Karpas-422 (cell line): Measurements from ENCODE around the gene PXDN. TPM values are rescaled to one million over a fixed set of nuclear protein-coding genes. Genes with fewer than 3 reads are reported as not detected.

ENCODE experiments used
- DNase-seq: peaks from one replicate; pipeline ENCODE4 v3.0.0-alpha.2; 2015
- H2AFZ ChIP-seq: fragments of 200-600 bp; sonication (generic); 2 replicates; pipeline ENCODE4 v1.6.1; 2014; ENCODE audit warnings: antibody characterized with exemption, low read length, mixed read lengths
- H3K27ac ChIP-seq: fragments of 200-600 bp; sonication (generic); 2 replicates; pipeline ENCODE4 v1.5.1; 2014; ENCODE audit warnings: mild to moderate bottlenecking, low read length, moderate library complexity
- H3K27me3 ChIP-seq: fragments of 200-600 bp; sonication (generic); 2 replicates; pipeline ENCODE4 v1.6.1; 2014; ENCODE audit warnings: low read length, mixed read lengths
- H3K36me3 ChIP-seq: fragments of 200-600 bp; sonication (generic); 2 replicates; pipeline ENCODE4 v1.6.1; 2014; ENCODE audit warnings: low read length, mixed read lengths; ENCODE audit not compliant: insufficient read depth
- H3K4me1 ChIP-seq: fragments of 200-600 bp; sonication (generic); 2 replicates; pipeline ENCODE4 v1.6.1; 2014; ENCODE audit warnings: mild to moderate bottlenecking, low read length, mixed read lengths
- H3K4me2 ChIP-seq: fragments of 200-600 bp; sonication (generic); 2 replicates; pipeline ENCODE4 v1.6.1; 2014; ENCODE audit warnings: low read length, low read depth, mild to moderate bottlenecking; ENCODE audit not compliant: poor library complexity, severe bottlenecking
- H3K4me3 ChIP-seq: fragments of 200-600 bp; sonication (generic); 2 replicates; pipeline ENCODE4 v1.5.1; 2014; ENCODE audit warnings: mild to moderate bottlenecking, antibody characterized with exemption, low read length, mixed read lengths
- H3K79me2 ChIP-seq: fragments of 200-600 bp; sonication (generic); 2 replicates; pipeline ENCODE4 v1.6.1; 2014; ENCODE audit warnings: mild to moderate bottlenecking, low read length, mixed read lengths
- H3K9ac ChIP-seq: fragments of 200-600 bp; sonication (generic); 2 replicates; pipeline ENCODE4 v1.6.0; 2014; ENCODE audit warnings: low read length
- H3K9me2 ChIP-seq: fragments of 200-600 bp; sonication (generic), shearing (Covaris generic); replicated peaks from 2 replicates; pipeline ENCODE4 v1.6.0; 2014; ENCODE audit warnings: mild to moderate bottlenecking, low read length, moderate library complexity; ENCODE audit not compliant: insufficient read depth
- H3K9me3 ChIP-seq: fragments of 300-700, 200-600 bp; sonication (generic); 2 replicates; pipeline ENCODE4 v1.6.1; 2014; ENCODE audit warnings: low read length, mixed read lengths
- H4K20me1 ChIP-seq: fragments of 200-600 bp; sonication (generic); 2 replicates; pipeline ENCODE4 v1.6.1; 2014; ENCODE audit warnings: mild to moderate bottlenecking, antibody characterized with exemption, low read length, low read depth; ENCODE audit not compliant: insufficient read depth
- total RNA-seq: library from RNA; depleted of rRNA; stranded (reverse); fragments of >200 nt; shearing (Covaris generic); gene quantifications from 2 replicates; pipeline ENCODE4 v1.2.3, GENCODE V29; 2014; ENCODE audit warnings: low replicate concordance

Gene PXDN
- total RNA-seq, 1 experiment from 2014 or later = not detected

GRCh38 chr2:1603521-1603920 lies 140.8 kb downstream of the PXDN start:
- no peak overlapping the region for H3K4me3 ChIP-seq
- no peak for DNase-seq
- no peak overlapping the region for H3K9ac ChIP-seq
- H2AFZ ChIP-seq = no peak overlapping the region
- H3K4me1 ChIP-seq = no peaks in the 10 kb centered on the region
- no peaks in the 10 kb centered on the region for H3K9me2 ChIP-seq
- H3K36me3 ChIP-seq = no peaks in the 10 kb centered on the region
- no peaks in the 10 kb centered on the region for H4K20me1 ChIP-seq
- H3K79me2 ChIP-seq = no peaks in the 10 kb centered on the region
- peaks cover 4% of the 10 kb centered on the region; the same call in 1 of the 2 replicates for H3K9me3 ChIP-seq
- no peaks in the 10 kb centered on the region for H3K27me3 ChIP-seq
- H3K4me2 ChIP-seq = no peak overlapping the region
- H3K27ac ChIP-seq = no peak overlapping the region

- H4K20me1 ChIP-seq = no peaks in the 10 kb centered on the region
- no peaks in the 10 kb centered on the region for H3K27me3 ChIP-seq
- no peaks in the 10 kb centered on the region for H3K9me2 ChIP-seq
- no peak overlapping the region for H3K9ac ChIP-seq
- no peak overlapping the region for H3K4me2 ChIP-seq
- no peaks in the 10 kb centered on the region for H3K4me1 ChIP-seq
- no peaks in the 10 kb centered on the region for H3K79me2 ChIP-seq
- no peaks in the 10 kb centered on the region for H3K36me3 ChIP-seq
- no peak overlapping the region for H3K4me3 ChIP-seq
- no peak overlapping the region for H3K27ac ChIP-seq
- H3K9me3 ChIP-seq = peaks cover 4% of the 10 kb centered on the region; the same call in 1 of the 2 replicates
- DNase-seq = no peak
- no peak overlapping the region for H2AFZ ChIP-seq
Measured at GRCh38 chr2:1603059-1603458, 141.3 kb downstream of the PXDN start.

- DNase-seq = no peak
- no peaks in the 10 kb centered on the region for H3K79me2 ChIP-seq
- no peaks in the 10 kb centered on the region for H4K20me1 ChIP-seq
- H3K27ac ChIP-seq = no peak overlapping the region
- no peaks in the 10 kb centered on the region for H3K9me2 ChIP-seq
- no peaks in the 10 kb centered on the region for H3K36me3 ChIP-seq
- H3K9ac ChIP-seq = no peak overlapping the region
- no peak overlapping the region for H3K4me2 ChIP-seq
- no peaks in the 10 kb centered on the region for H3K27me3 ChIP-seq
- H3K9me3 ChIP-seq = peaks cover 4% of the 10 kb centered on the region; the same call in 1 of the 2 replicates
- no peak overlapping the region for H3K4me3 ChIP-seq
- no peak overlapping the region for H2AFZ ChIP-seq
- no peaks in the 10 kb centered on the region for H3K4me1 ChIP-seq
Measured at GRCh38 chr2:1602278-1603010, 141.9 kb downstream of the PXDN start.

- DNase-seq = no peak
- Histone ChIP-seq H3K36me3 (no peaks in the 10 kb centered on the region), H3K27ac (no peak overlapping the region), H3K9me2 (no peaks in the 10 kb centered on the region), H4K20me1 (no peaks in the 10 kb centered on the region), H3K4me3 (no peak overlapping the region), H3K79me2 (no peaks in the 10 kb centered on the region), H3K9ac (no peak overlapping the region), H3K4me2 (no peak overlapping the region), H2AFZ (no peak overlapping the region), H3K9me3 (peaks cover 4% of the 10 kb centered on the region), H3K4me1 (no peaks in the 10 kb centered on the region), H3K27me3 (no peaks in the 10 kb centered on the region)
Measured at GRCh38 chr2:1601471-1602277, 142.6 kb downstream of the PXDN start.

- Histone ChIP-seq H2AFZ (no peak overlapping the region), H3K4me3 (no peak overlapping the region), H3K79me2 (no peaks in the 10 kb centered on the region), H3K27me3 (no peaks in the 10 kb centered on the region), H3K9ac (no peak overlapping the region), H3K4me2 (no peak overlapping the region), H3K4me1 (no peaks in the 10 kb centered on the region), H3K9me2 (no peaks in the 10 kb centered on the region), H3K27ac (no peak overlapping the region), H4K20me1 (no peaks in the 10 kb centered on the region), H3K36me3 (no peaks in the 10 kb centered on the region), H3K9me3 (peaks cover 4% of the 10 kb centered on the region)
- DNase-seq = no peak
Measured at GRCh38 chr2:1601067-1601412, 143.3 kb downstream of the PXDN start.

- Histone ChIP-seq H2AFZ (no peak overlapping the region), H3K4me3 (no peak overlapping the region), H4K20me1 (no peaks in the 10 kb centered on the region), H3K9me3 (peaks cover 4% of the 10 kb centered on the region), H3K79me2 (no peaks in the 10 kb centered on the region), H3K9me2 (no peaks in the 10 kb centered on the region), H3K27ac (no peak overlapping the region), H3K27me3 (no peaks in the 10 kb centered on the region), H3K4me2 (no peak overlapping the region), H3K4me1 (no peaks in the 10 kb centered on the region), H3K36me3 (no peaks in the 10 kb centered on the region), H3K9ac (no peak overlapping the region)
- no peak for DNase-seq
Measured at GRCh38 chr2:1600191-1601066, 143.9 kb downstream of the PXDN start.

GRCh38 chr2:1599301-1600085 lies 144.8 kb downstream of the PXDN start:
- no peak for DNase-seq
- H3K4me1 ChIP-seq = no peaks in the 10 kb centered on the region
- peaks cover 4% of the 10 kb centered on the region for H3K9me3 ChIP-seq
- H3K9me2 ChIP-seq = no peaks in the 10 kb centered on the region
- no peaks in the 10 kb centered on the region for H3K27me3 ChIP-seq
- H3K36me3 ChIP-seq = no peaks in the 10 kb centered on the region
- H3K79me2 ChIP-seq = no peaks in the 10 kb centered on the region
- H3K4me3 ChIP-seq = no peak overlapping the region
- no peaks in the 10 kb centered on the region for H4K20me1 ChIP-seq
- no peak overlapping the region for H3K9ac ChIP-seq
- H3K27ac ChIP-seq = no peak overlapping the region
- H3K4me2 ChIP-seq = no peak overlapping the region
- no peak overlapping the region for H2AFZ ChIP-seq
